Measurements from ENCODE around the gene GNPAT.

GRCh38 chr1:231200388-231201031 is 40.5 kb upstream of the GNPAT start:
- TF ChIP-seq CTCF (conservative IDR thresholded peaks at IDR 0.05; ENCODE audit: low read length) (no peak), EZH2phosphoT487 (IDR thresholded peaks at IDR 0.05; ENCODE audit: borderline replicate concordance, low read depth, low read length) (no peak)

All from OCI-LY7 (cell line).